Smooth muscle cell (in vitro differentiated cells): ENCODE data around the gene GRB7. TPM values are rescaled to one million over a fixed set of nuclear protein-coding genes. Genes with fewer than 3 reads are reported as not detected.

Source experiments
- DNase-seq: peaks from one replicate; lab custom pipeline; 2025; ENCODE audit not compliant: unreplicated experiment; lab: John Stamatoyannopoulos, UW
- H2AFZ ChIP-seq: fragments of 200-600 bp; sonication (generic); 2 replicates; pipeline ENCODE4 v1.6.0; 2016; ENCODE audit warnings: antibody characterized with exemption, low read depth, mild to moderate bottlenecking
- H3F3A ChIP-seq: fragments of 200-600 bp; sonication (generic); 2 replicates; pipeline ENCODE4 v1.6.0; 2017; ENCODE audit warnings: antibody characterized with exemption, low read depth
- H3K27ac ChIP-seq: fragments of 200-600 bp; sonication (generic); 2 replicates; pipeline ENCODE4 v1.5.1; 2016; ENCODE audit warnings: low read depth, mild to moderate bottlenecking
- H3K27me3 ChIP-seq: fragments of 200-600 bp; sonication (generic); 2 replicates; pipeline ENCODE4 v1.6.1; 2016; ENCODE audit warnings: low read depth, mild to moderate bottlenecking
- H3K36me3 ChIP-seq: fragments of 200-600 bp; sonication (generic); 2 replicates; pipeline ENCODE4 v1.5.1; 2016; ENCODE audit warnings: low read depth
- H3K4me1 ChIP-seq: fragments of 200-600 bp; sonication (generic); 2 replicates; pipeline ENCODE4 v1.5.1; 2016; ENCODE audit warnings: low read depth
- H3K4me2 ChIP-seq: fragments of 200-600 bp; sonication (generic); 2 replicates; pipeline ENCODE4 v1.6.0; 2016; ENCODE audit warnings: mild to moderate bottlenecking
- H3K4me3 ChIP-seq: fragments of 200-600 bp; sonication (generic); 2 replicates; pipeline ENCODE4 v1.5.1; 2016; ENCODE audit warnings: mild to moderate bottlenecking
- H3K79me2 ChIP-seq: fragments of 200-600 bp; sonication (generic); 2 replicates; pipeline ENCODE4 v1.6.0; 2016; ENCODE audit warnings: low read depth, mild to moderate bottlenecking
- H3K9ac ChIP-seq: fragments of 200-600 bp; sonication (generic); 2 replicates; pipeline ENCODE4 v1.6.0; 2016; ENCODE audit warnings: low read depth
- H3K9me3 ChIP-seq: fragments of 200-600 bp; sonication (generic); replicated peaks from 2 replicates; pipeline ENCODE4 v1.5.1; 2016; ENCODE audit warnings: low read depth
- H4K20me1 ChIP-seq: fragments of 200-600 bp; sonication (generic); 2 replicates; pipeline ENCODE4 v1.6.0; 2016; ENCODE audit warnings: low read depth
- WGBS: methylation state at CpG from one replicate; pipeline ENCODE4 v1.1.7; 2016; ENCODE audit warnings: low lambda C conversion rate; 5-methylcytosine and 5-hydroxymethylcytosine counted together
- polyA plus RNA-seq: library from polyadenylated mRNA; unstranded; fragments of >200 nt; fragmentation: Nextera tagmentation; extraction: Ambion mirVana; gene quantifications from 2 replicates; pipeline ENCODE4 v1.2.1, GENCODE V29; 2016
- total RNA-seq: library from RNA; depleted of rRNA; stranded (reverse); fragments of >200 nt; gene quantifications from 2 replicates; pipeline ENCODE4 v1.2.3, GENCODE V29; 2014
- TF ChIP-seq, protein P1 (sequence below): fragments of 200-600 bp; sonication (generic); IDR thresholded peaks from 2 replicates; pipeline ENCODE4 v1.5.1; 2017; ENCODE audit warnings: borderline replicate concordance, mild to moderate bottlenecking, antibody characterized with exemption; ENCODE audit not compliant: insufficient read depth, poor library complexity, severe bottlenecking

GRB7 gene
- total and polyA plus RNA-seq, 2 experiments from 2014 or later = 2.7 to 4.1 TPM

DNA sequence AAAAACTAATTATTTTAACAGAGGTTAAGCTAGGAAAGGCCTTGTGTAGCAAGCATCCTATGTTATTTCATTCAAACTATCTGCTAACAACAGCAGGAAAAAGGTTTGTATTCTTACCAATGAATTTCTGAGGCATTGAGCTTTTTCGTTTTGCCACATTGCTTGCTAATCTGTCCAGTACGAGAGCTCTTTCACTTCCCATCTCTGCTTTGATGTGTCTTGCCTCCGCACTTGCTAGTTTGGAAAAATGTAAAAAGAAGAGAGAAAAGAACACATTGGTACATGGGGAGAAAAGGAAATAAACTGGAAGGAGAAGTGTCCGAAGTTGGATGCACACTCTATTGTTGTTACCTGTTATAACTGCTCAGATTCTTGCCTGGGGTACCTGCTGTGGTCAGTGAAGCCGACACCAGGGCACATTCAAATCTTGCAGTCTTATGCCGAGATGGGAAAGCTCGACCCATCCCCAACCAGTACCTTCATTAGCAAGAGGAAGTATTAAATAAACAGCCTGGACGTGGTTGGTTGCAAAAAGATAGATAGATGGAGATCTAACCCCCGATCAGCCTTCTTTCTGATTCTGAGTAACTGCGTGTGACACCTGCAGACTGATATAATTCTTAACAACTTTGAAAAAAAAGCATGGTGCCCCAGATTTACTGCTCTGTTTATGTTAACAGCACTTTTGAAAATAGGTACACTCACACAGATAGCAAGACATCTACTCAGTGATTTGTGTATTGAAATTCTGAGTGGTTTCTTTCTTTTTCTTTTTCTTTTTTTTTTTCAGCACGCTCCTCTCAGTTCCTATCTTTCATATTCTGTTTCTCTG, 40.0 kb downstream of the GRB7 start:
- Histone ChIP-seq H3K36me3 (no peaks in the 10 kb centered on the region), H3K4me2 (no peak overlapping the region), H4K20me1 (no peaks in the 10 kb centered on the region), H3K4me1 (peaks cover 9% of the 10 kb centered on the region), H3F3A (no peaks in the 10 kb centered on the region), H3K9ac (no peak overlapping the region), H3K27me3 (peaks cover 18% of the 10 kb centered on the region), H3K27ac (no peak overlapping the region), H3K4me3 (no peak overlapping the region), H3K79me2 (no peaks in the 10 kb centered on the region), H3K9me3 (no peaks in the 10 kb centered on the region), H2AFZ (no peak overlapping the region)
- WGBS = 80% methylated on average over 11 of the region's 11 CpGs
- TF ChIP-seq, protein P1, sequence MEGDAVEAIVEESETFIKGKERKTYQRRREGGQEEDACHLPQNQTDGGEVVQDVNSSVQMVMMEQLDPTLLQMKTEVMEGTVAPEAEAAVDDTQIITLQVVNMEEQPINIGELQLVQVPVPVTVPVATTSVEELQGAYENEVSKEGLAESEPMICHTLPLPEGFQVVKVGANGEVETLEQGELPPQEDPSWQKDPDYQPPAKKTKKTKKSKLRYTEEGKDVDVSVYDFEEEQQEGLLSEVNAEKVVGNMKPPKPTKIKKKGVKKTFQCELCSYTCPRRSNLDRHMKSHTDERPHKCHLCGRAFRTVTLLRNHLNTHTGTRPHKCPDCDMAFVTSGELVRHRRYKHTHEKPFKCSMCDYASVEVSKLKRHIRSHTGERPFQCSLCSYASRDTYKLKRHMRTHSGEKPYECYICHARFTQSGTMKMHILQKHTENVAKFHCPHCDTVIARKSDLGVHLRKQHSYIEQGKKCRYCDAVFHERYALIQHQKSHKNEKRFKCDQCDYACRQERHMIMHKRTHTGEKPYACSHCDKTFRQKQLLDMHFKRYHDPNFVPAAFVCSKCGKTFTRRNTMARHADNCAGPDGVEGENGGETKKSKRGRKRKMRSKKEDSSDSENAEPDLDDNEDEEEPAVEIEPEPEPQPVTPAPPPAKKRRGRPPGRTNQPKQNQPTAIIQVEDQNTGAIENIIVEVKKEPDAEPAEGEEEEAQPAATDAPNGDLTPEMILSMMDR = no peak
- DNase-seq = no peak

DNA sequence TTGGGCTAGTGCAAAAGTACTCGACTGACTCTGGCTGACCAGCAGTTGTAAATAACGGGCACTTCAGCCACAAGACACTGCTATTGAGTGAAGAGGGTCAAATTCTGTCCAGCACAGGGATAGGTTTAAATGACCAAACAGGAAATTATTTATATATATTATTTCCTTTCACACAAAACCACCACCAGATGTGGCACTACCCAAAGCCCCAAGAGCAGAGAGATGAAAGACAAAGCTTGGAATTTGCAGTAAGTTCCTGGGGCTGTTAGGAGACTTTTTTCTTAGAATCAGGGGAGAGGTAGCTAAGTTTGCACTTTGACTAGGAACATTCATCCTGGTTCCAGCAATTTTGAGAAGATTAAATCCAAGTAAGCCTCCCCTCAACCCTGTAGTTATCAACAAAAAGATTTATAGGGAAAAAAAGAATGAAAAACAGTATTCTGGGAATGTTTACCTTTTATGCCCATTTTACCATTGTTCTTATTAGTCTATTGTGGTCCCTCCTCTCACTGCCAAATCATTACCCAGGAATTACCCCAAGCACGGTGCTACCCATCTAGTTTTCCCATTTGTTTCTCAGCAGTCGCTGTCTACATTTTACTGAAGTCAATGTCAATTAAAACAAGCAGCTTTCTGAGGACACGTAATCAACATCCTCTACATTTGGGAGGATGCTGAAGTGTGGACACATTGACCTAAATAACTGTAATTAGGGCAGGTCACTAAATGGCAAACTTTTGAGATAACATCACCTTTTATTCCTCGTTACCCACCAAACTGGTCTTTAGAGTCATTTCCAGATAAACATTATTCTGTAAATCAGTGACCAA, 43.5 kb downstream of the GRB7 start:
- H3K9me3 ChIP-seq = no peaks in the 10 kb centered on the region
- H3F3A ChIP-seq = no peaks in the 10 kb centered on the region
- H3K4me1 ChIP-seq = peaks cover 9% of the 10 kb centered on the region
- TF ChIP-seq, protein P1 = no peak
- DNase-seq = no peak
- no peaks in the 10 kb centered on the region for H3K36me3 ChIP-seq
- no peak overlapping the region for H3K4me3 ChIP-seq
- H3K79me2 ChIP-seq = no peaks in the 10 kb centered on the region
- peak overlapping the region; percentile 88 for H3K27ac ChIP-seq
- peak overlapping the region; percentile 3 for H3K4me2 ChIP-seq
- WGBS = 69% methylated on average over 6 of the region's 6 CpGs
- H3K9ac ChIP-seq = peak overlapping the region; percentile 52
- no peaks in the 10 kb centered on the region for H4K20me1 ChIP-seq
- H3K27me3 ChIP-seq = peaks cover 17% of the 10 kb centered on the region
- H2AFZ ChIP-seq = peak overlapping the region; percentile 30

DNA sequence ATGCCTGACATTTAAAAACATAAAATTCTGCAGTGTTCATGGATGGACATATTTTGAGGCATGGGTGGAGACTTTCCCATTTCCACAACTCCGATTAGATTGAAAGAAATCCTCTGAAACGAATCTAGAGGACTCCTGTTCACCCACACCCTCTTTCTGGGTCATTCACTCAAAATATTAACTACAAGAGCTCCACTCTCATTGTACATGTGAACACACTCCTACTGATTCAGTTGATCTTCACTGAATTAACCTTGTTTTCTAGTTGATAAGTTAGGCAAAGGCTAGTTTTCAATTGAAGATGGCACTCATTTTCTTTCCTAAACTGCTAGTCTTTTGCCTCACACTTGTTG, 44.1 kb downstream of the GRB7 start:
- Histone ChIP-seq H3K27me3 (peaks cover 11% of the 10 kb centered on the region), H4K20me1 (no peaks in the 10 kb centered on the region), H3K36me3 (no peaks in the 10 kb centered on the region), H3F3A (no peaks in the 10 kb centered on the region), H2AFZ (peak overlapping the region; percentile 45), H3K79me2 (no peaks in the 10 kb centered on the region), H3K27ac (peak overlapping the region; percentile 88), H3K4me3 (no peak overlapping the region), H3K9ac (peak overlapping the region; percentile 52), H3K4me2 (peak overlapping the region; percentile 46), H3K9me3 (no peaks in the 10 kb centered on the region), H3K4me1 (peaks cover 9% of the 10 kb centered on the region)
- 73% methylated on average over 2 of the region's 2 CpGs for WGBS
- TF ChIP-seq, protein P1 = no peak
- no peak for DNase-seq
